AG20443 (cell line): Measurements from ENCODE around the gene MBD3L2.
"Not testable (repeated sequence)": the region's sequence is repeated elsewhere in the genome, so short reads cannot be mapped to it uniquely, and the experiment has no call there.

Experiments used
- DNase-seq: peaks from one replicate; pipeline ENCODE4 v3.0.0; 2012; ENCODE audit warnings: low spot score, mixed read lengths

Gene MBD3L2

GRCh38 chr19:7063339-7063738, 14.2 kb downstream of the MBD3L2 start:
- DNase-seq: no peak

- DNase-seq: no peak
Observed at GRCh38 chr19:7063764-7064418, 14.8 kb downstream of the MBD3L2 start.

GRCh38 chr19:7067122-7067521, 18.0 kb downstream of the MBD3L2 start:
- not testable (repeated sequence) for DNase-seq

GRCh38 chr19:7067716-7068115, 18.6 kb downstream of the MBD3L2 start:
- peak; percentile 24 for DNase-seq

- DNase-seq: no peak
Observed at GRCh38 chr19:7068599-7068998, 19.5 kb downstream of the MBD3L2 start.

GRCh38 chr19:7069042-7069903, 20.2 kb downstream of the MBD3L2 start, which contains the start of gene ZNF557:
ZNF557 (plus strand) TSS chr19:7069703; CDS start chr19:7075075, 5,372 bp downstream.
- peak; percentile 98 for DNase-seq

- no peak for DNase-seq
Observed at GRCh38 chr19:7069904-7070226, 20.7 kb downstream of the MBD3L2 start.

- DNase-seq: no peak
Observed at GRCh38 chr19:7072541-7072940, 23.4 kb downstream of the MBD3L2 start.

GRCh38 chr19:7074705-7075282, 25.7 kb downstream of the MBD3L2 start:
- no peak for DNase-seq

GRCh38 chr19:7076151-7076550, 27.0 kb downstream of the MBD3L2 start:
- DNase-seq: no peak

- DNase-seq: no peak
Observed at GRCh38 chr19:7078008-7078407, 28.9 kb downstream of the MBD3L2 start.

- no peak for DNase-seq
Observed at GRCh38 chr19:7083076-7083956, 34.2 kb downstream of the MBD3L2 start.

- no peak for DNase-seq
Observed at GRCh38 chr19:7088999-7089398, 39.9 kb downstream of the MBD3L2 start.

GRCh38 chr19:7098096-7098495, 49.0 kb downstream of the MBD3L2 start:
- DNase-seq: no peak

- DNase-seq: peak; percentile 97
Observed at GRCh38 chr19:7098701-7099596, 49.8 kb downstream of the MBD3L2 start.

- no peak for DNase-seq
Observed at GRCh38 chr19:7099597-7099921, 50.4 kb downstream of the MBD3L2 start.
